BJ (cell line): Measurements from ENCODE around the gene MIPOL1. TPM values are rescaled to one million over a fixed set of nuclear protein-coding genes. Genes with fewer than 3 reads are reported as not detected.
"Not testable (repeated sequence)": the region's sequence is repeated elsewhere in the genome, so short reads cannot be mapped to it uniquely, and the experiment has no call there.

Experiments
- CTCF ChIA-PET: fragments of 350-600 bp; formaldehyde crosslinking; extraction: SDS; loops from one replicate; lab custom pipeline; 2021; ENCODE audit warnings: antibody characterized with exemption, inconsistent platforms; lab: Yijun Ruan, JAX
- POLR2A ChIA-PET: fragments of 300-600 bp; sonication (Branson Sonifier 250); formaldehyde crosslinking; extraction: SDS; loops from one replicate; lab custom pipeline; 2021; ENCODE audit warnings: antibody characterized with exemption; lab: Charles Lee
- DNase-seq: peaks from one replicate; pipeline ENCODE4 v3.0.0-alpha.2; 2011; ENCODE audit warnings: low read depth
- H3K27me3 ChIP-seq: 2 replicates; pipeline ENCODE4 v1.6.0; 2011; ENCODE audit warnings: low read length; ENCODE audit not compliant: control insufficient read depth, insufficient read depth
- H3K36me3 ChIP-seq: 2 replicates; pipeline ENCODE4 v1.5.1; 2011; ENCODE audit warnings: low read length; ENCODE audit not compliant: control insufficient read depth, insufficient read depth
- H3K4me3 ChIP-seq: 2 replicates; pipeline ENCODE4 v1.5.1; 2011; ENCODE audit warnings: low read depth, mild to moderate bottlenecking, control low read depth, low read length
- CTCF ChIP-seq: IDR thresholded peaks from 2 replicates; pipeline ENCODE4 v1.5.1; 2011; ENCODE audit warnings: low read depth, mild to moderate bottlenecking, control low read depth, inconsistent platforms, low read length, moderate library complexity; ENCODE audit not compliant: insufficient read depth
- polyA plus RNA-seq: library from polyadenylated mRNA; depleted of rRNA; stranded (reverse); fragments of >200 nt; gene quantifications from 2 replicates; pipeline ENCODE4 v1.2.3, GENCODE V29; 2011

Gene MIPOL1
- polyA plus RNA-seq, 1 experiment: 1.1 TPM

- ChIA-PET POLR2A (no interaction called here), CTCF (no interaction called here)
- Histone ChIP-seq H3K36me3 (no peaks in the 10 kb centered on the region), H3K27me3 (no peaks in the 10 kb centered on the region), H3K4me3 (no peak overlapping the region)
- no peak for DNase-seq
- TF ChIP-seq CTCF: no peak
These were observed 10.4 kb upstream of the MIPOL1 start for GRCh38 chr14:37187294-37187693.

- H3K27me3 ChIP-seq, POLR2A ChIA-PET, H3K4me3 ChIP-seq, CTCF ChIA-PET, H3K36me3 ChIP-seq, DNase-seq: not testable (repeated sequence)
These were observed 9.7 kb upstream of the MIPOL1 start for GRCh38 chr14:37187840-37188577.

- CTCF ChIA-PET: interaction anchor here (1.4 kb wide), 1 partner anchor 36 kb away, joined by 3 read pairs; no protein-coding TSS in a partner anchor
- H3K4me3 ChIP-seq, H3K27me3 ChIP-seq, DNase-seq, POLR2A ChIA-PET, H3K36me3 ChIP-seq: not testable (repeated sequence)
These were observed 8.0 kb upstream of the MIPOL1 start for GRCh38 chr14:37189733-37190132.

- ChIA-PET CTCF (no interaction called here), POLR2A (no interaction called here)
- DNase-seq: no peak
- no peaks in the 10 kb centered on the region for H3K36me3 ChIP-seq
- H3K27me3 ChIP-seq: no peaks in the 10 kb centered on the region
- no peak for TF ChIP-seq CTCF
- H3K4me3 ChIP-seq: no peak overlapping the region
These were observed 3.0 kb upstream of the MIPOL1 start for GRCh38 chr14:37194698-37195097.

- CTCF ChIA-PET: no interaction called here
- H3K36me3 ChIP-seq: no peaks in the 10 kb centered on the region
- POLR2A ChIA-PET: no interaction called here
- no peak for DNase-seq
- no peak for TF ChIP-seq CTCF
- no peaks in the 10 kb centered on the region for H3K27me3 ChIP-seq
- H3K4me3 ChIP-seq: no peak overlapping the region
These were observed 2.4 kb upstream of the MIPOL1 start for GRCh38 chr14:37195327-37195726.

GRCh38 chr14:37196604-37197420, 925 bp upstream of the MIPOL1 start:
- ChIA-PET POLR2A (no interaction called here), CTCF (interaction anchor here (0.5 to 1.2 kb wide), 3 partner anchors 24 to 332 kb away, joined by 3 to 5 read pairs (median 3); partner anchors contain the start of gene SLC25A21)
- DNase-seq: no peak
- no peaks in the 10 kb centered on the region for H3K36me3 ChIP-seq
- H3K27me3 ChIP-seq: no peaks in the 10 kb centered on the region
- peak overlapping the region; percentile 55 for H3K4me3 ChIP-seq
- TF ChIP-seq CTCF: no peak
